ENCODE measurements around the gene AZIN2.
A peak's percentile ranks its signal among the peaks of the same experiment; 100 is the strongest.
"Not testable (repeated sequence)": the region's sequence is repeated elsewhere in the genome, so short reads cannot be mapped to it uniquely, and the experiment has no call there.

The AZIN2 gene

GRCh38 chr1:33131191-33131590 lies 50.2 kb downstream of the AZIN2 start:
- no peak for DNase-seq

- no peak for DNase-seq
Observed at GRCh38 chr1:33132549-33132948, 51.6 kb downstream of the AZIN2 start.

- peak; percentile 82 for DNase-seq
Observed at GRCh38 chr1:33133478-33134105, 52.6 kb downstream of the AZIN2 start.

- DNase-seq: not testable (repeated sequence)
Observed at GRCh38 chr1:33136041-33136440, 55.1 kb downstream of the AZIN2 start.

- peak; percentile 23 for DNase-seq
Observed at GRCh38 chr1:33137800-33138199, 56.8 kb downstream of the AZIN2 start.

GRCh38 chr1:33140153-33141149 lies 59.5 kb downstream of the AZIN2 start:
- DNase-seq: peak; percentile 32

- DNase-seq: no peak
Observed at GRCh38 chr1:33141216-33141615, 60.3 kb downstream of the AZIN2 start.

GRCh38 chr1:33141781-33142180 lies 60.8 kb downstream of the AZIN2 start:
- DNase-seq: no peak

GRCh38 chr1:33142483-33143064 lies 61.6 kb downstream of the AZIN2 start:
- no peak for DNase-seq

- DNase-seq: no peak
Observed at GRCh38 chr1:33143176-33143575, 62.2 kb downstream of the AZIN2 start.

- DNase-seq: no peak
Observed at GRCh38 chr1:33143698-33144097, 62.7 kb downstream of the AZIN2 start.

- no peak for DNase-seq
Observed at GRCh38 chr1:33146003-33146402, 65.0 kb downstream of the AZIN2 start.

- no peak for DNase-seq
Observed at GRCh38 chr1:33147275-33147996, 66.5 kb downstream of the AZIN2 start.

- no peak for DNase-seq
Observed at GRCh38 chr1:33147997-33148314, 67.0 kb downstream of the AZIN2 start.

GRCh38 chr1:33148615-33149014 lies 67.7 kb downstream of the AZIN2 start:
- no peak for DNase-seq

GRCh38 chr1:33149453-33150190 lies 68.7 kb downstream of the AZIN2 start:
- no peak for DNase-seq

GRCh38 chr1:33150522-33150921 lies 69.6 kb downstream of the AZIN2 start:
- no peak for DNase-seq

- DNase-seq: no peak
Observed at GRCh38 chr1:33151116-33151515, 70.2 kb downstream of the AZIN2 start.

GRCh38 chr1:33152685-33153432 lies 71.9 kb downstream of the AZIN2 start:
- DNase-seq: peak; percentile 99

GRCh38 chr1:33153650-33154049 lies 72.7 kb downstream of the AZIN2 start:
- no peak for DNase-seq

- no peak for DNase-seq
Observed at GRCh38 chr1:33155877-33156538, 75.1 kb downstream of the AZIN2 start.
